OCI-LY1 (cell line): ENCODE measurements around the gene ITPK1.

Source experiments
- H2AFZ ChIP-seq: fragments of 200-600 bp; sonication (generic), shearing (Covaris generic); 2 replicates; pipeline ENCODE4 v1.6.0; 2014; ENCODE audit warnings: antibody characterized with exemption, mild to moderate bottlenecking, low read length
- H3F3A ChIP-seq: fragments of 200-600 bp; sonication (generic), shearing (Covaris generic); 2 replicates; pipeline ENCODE4 v1.6.0; 2014; ENCODE audit warnings: mild to moderate bottlenecking, antibody characterized with exemption, low read length, moderate library complexity; ENCODE audit not compliant: insufficient read depth
- H3K27ac ChIP-seq: fragments of 200-600 bp; sonication (generic); 2 replicates; pipeline ENCODE4 v1.5.1; 2014; ENCODE audit warnings: low read length, mixed run types, mild to moderate bottlenecking, low read depth; ENCODE audit not compliant: poor library complexity, severe bottlenecking
- H3K27me3 ChIP-seq: fragments of 200-600 bp; sonication (generic); 2 replicates; pipeline ENCODE4 v1.6.0; 2014; ENCODE audit warnings: antibody characterized with exemption, mild to moderate bottlenecking, low read length, moderate library complexity; ENCODE audit not compliant: insufficient read depth
- H3K36me3 ChIP-seq: fragments of 200-600 bp; sonication (generic); 2 replicates; pipeline ENCODE4 v1.6.1; 2014; ENCODE audit warnings: mild to moderate bottlenecking, antibody characterized with exemption, low read length, moderate library complexity, mixed read lengths; ENCODE audit not compliant: insufficient read depth
- H3K4me1 ChIP-seq: fragments of 200-600 bp; sonication (generic); 2 replicates; pipeline ENCODE4 v1.5.1; 2014; ENCODE audit warnings: mild to moderate bottlenecking, low read length, moderate library complexity; ENCODE audit not compliant: insufficient read depth, severe bottlenecking
- H3K4me2 ChIP-seq: fragments of 200-600 bp; sonication (generic), shearing (Covaris generic); 2 replicates; pipeline ENCODE4 v1.6.1; 2014; ENCODE audit warnings: low read length
- H3K4me3 ChIP-seq: fragments of 200-600 bp; sonication (generic); 2 replicates; pipeline ENCODE4 v1.5.1; 2014; ENCODE audit warnings: low read length, low read depth, mild to moderate bottlenecking, mixed read lengths; ENCODE audit not compliant: poor library complexity, severe bottlenecking
- H3K79me2 ChIP-seq: fragments of 200-600 bp; shearing (Covaris generic); 2 replicates; pipeline ENCODE4 v1.6.1; 2016; ENCODE audit warnings: mixed run types, low read length, mixed read lengths; ENCODE audit not compliant: insufficient read depth
- H3K9ac ChIP-seq: fragments of 200-600 bp; sonication (generic), shearing (Covaris generic); 2 replicates; pipeline ENCODE4 v1.6.1; 2014; ENCODE audit warnings: mild to moderate bottlenecking, low read length, mixed read lengths
- H3K9me2 ChIP-seq: fragments of 200-600 bp; sonication (generic), shearing (Covaris generic); 2 replicates; pipeline ENCODE4 v1.6.1; 2014; ENCODE audit warnings: low read depth, mild to moderate bottlenecking, low read length, mixed read lengths
- H3K9me3 ChIP-seq: fragments of 200-600 bp; shearing (Covaris generic); 2 replicates; pipeline ENCODE4 v1.6.1; 2014; ENCODE audit warnings: low read length, mixed read lengths
- H4K20me1 ChIP-seq: fragments of 200-600 bp; sonication (generic), shearing (Covaris generic); 2 replicates; pipeline ENCODE4 v1.6.0; 2016; ENCODE audit warnings: mild to moderate bottlenecking, low read length; ENCODE audit not compliant: insufficient read depth
- CTCF ChIP-seq: fragments of 200-600 bp; sonication (generic), shearing (Covaris generic); IDR thresholded peaks from 2 replicates; pipeline ENCODE4 v1.5.1; 2017; ENCODE audit warnings: mild to moderate bottlenecking, antibody characterized with exemption, low read length, moderate library complexity, mixed read lengths
- EZH2 ChIP-seq: fragments of 200-600 bp; sonication (generic), shearing (Covaris generic); IDR thresholded peaks from 2 replicates; pipeline ENCODE4 v1.8.0; 2017; ENCODE audit warnings: borderline replicate concordance, mixed run types, mild to moderate bottlenecking, antibody characterized with exemption, low read length, moderate library complexity, mixed read lengths

Gene ITPK1

GRCh38 chr14:93036652-93037345 lies 78.9 kb downstream of the ITPK1 start:
- no peak overlapping the region for H3K27ac ChIP-seq
- no peaks in the 10 kb centered on the region for H3K79me2 ChIP-seq
- no peaks in the 10 kb centered on the region for H3K36me3 ChIP-seq
- 0 out of 2 replicates have a peak, but pooled peaks cover 4% of the 10 kb centered on the region for H3K27me3 ChIP-seq
- H3K9ac ChIP-seq, result no peak overlapping the region
- H2AFZ ChIP-seq, result no peak overlapping the region
- no peaks in the 10 kb centered on the region for H3K9me3 ChIP-seq
- H3K9me2 ChIP-seq, result no peaks in the 10 kb centered on the region
- H3K4me3 ChIP-seq, result no peak overlapping the region
- no peaks in the 10 kb centered on the region for H4K20me1 ChIP-seq
- H3K4me1 ChIP-seq, result no peaks in the 10 kb centered on the region
- no peaks in the 10 kb centered on the region for H3F3A ChIP-seq
- H3K4me2 ChIP-seq, result no peak overlapping the region
- TF ChIP-seq CTCF (no peak), EZH2 (no peak)

- Histone ChIP-seq H3K4me1 (no peaks in the 10 kb centered on the region), H3K9me2 (no peaks in the 10 kb centered on the region), H3F3A (no peaks in the 10 kb centered on the region), H3K9me3 (no peaks in the 10 kb centered on the region), H3K9ac (no peak overlapping the region), H3K36me3 (no peaks in the 10 kb centered on the region), H2AFZ (no peak overlapping the region), H3K4me2 (no peak overlapping the region), H4K20me1 (no peaks in the 10 kb centered on the region), H3K79me2 (no peaks in the 10 kb centered on the region), H3K27me3 (0 out of 2 replicates have a peak, but pooled peaks cover 4% of the 10 kb centered on the region), H3K4me3 (no peak overlapping the region), H3K27ac (no peak overlapping the region)
- no peak for TF ChIP-seq CTCF
- no peak for TF ChIP-seq EZH2
Measured at GRCh38 chr14:93035917-93036651, 79.6 kb downstream of the ITPK1 start.

- 0 out of 2 replicates have a peak, but pooled peaks cover 4% of the 10 kb centered on the region for H3K27me3 ChIP-seq
- H3K79me2 ChIP-seq, result no peaks in the 10 kb centered on the region
- H2AFZ ChIP-seq, result no peak overlapping the region
- no peaks in the 10 kb centered on the region for H3K36me3 ChIP-seq
- no peaks in the 10 kb centered on the region for H3K4me1 ChIP-seq
- no peak overlapping the region for H3K27ac ChIP-seq
- H3F3A ChIP-seq, result no peaks in the 10 kb centered on the region
- H3K9me2 ChIP-seq, result no peaks in the 10 kb centered on the region
- H3K4me2 ChIP-seq, result no peak overlapping the region
- no peaks in the 10 kb centered on the region for H4K20me1 ChIP-seq
- TF ChIP-seq CTCF (no peak), EZH2 (no peak)
- no peaks in the 10 kb centered on the region for H3K9me3 ChIP-seq
- no peak overlapping the region for H3K9ac ChIP-seq
- no peak overlapping the region for H3K4me3 ChIP-seq
Measured at GRCh38 chr14:93035585-93035916, 80.2 kb downstream of the ITPK1 start.
